GM21717 (cell line): ENCODE data around the gene NACC2.
"Not testable (repeated sequence)": the region's sequence is repeated elsewhere in the genome, so short reads cannot be mapped to it uniquely, and the experiment has no call there.

Source experiments
- ATAC-seq: cut with Tn5 transposase; IDR thresholded peaks from one replicate; pipeline ENCODE4 v1.9.1; 2021; ENCODE audit warnings: mild to moderate bottlenecking, moderate library complexity; ENCODE audit not compliant: unreplicated experiment

The NACC2 gene

DNA sequence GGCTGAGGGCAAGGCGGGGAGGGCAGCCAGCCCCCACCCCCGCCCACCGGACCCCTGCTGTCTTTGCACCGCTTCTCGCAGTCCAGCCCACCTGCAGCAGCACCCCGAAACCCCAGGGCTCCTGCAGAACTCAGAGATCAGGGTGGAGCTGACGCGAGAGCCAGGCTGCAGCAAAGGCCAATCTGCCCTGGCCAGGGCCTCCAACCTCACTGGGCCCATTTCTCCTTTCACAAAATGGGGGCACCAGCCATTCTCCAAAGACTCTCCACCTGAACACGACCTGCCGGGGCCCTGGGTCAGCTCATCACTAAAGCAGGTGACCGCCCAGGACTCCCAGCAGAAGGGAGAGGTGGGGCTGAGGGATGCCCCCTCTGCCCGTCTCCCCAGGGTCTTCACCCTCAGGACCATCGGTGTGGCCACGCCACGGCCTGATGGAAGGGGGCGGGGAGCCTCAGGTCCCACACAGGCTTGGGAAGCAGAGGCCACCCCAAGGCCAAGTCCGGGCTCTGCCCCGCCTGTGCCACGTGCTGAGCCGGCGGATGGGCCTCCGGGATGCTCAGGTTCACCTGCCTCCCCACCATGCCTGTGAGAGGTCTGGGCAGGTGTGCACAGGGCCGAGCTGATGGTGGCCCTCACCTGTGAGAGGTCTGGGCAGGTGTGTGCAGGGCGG lies 13.1 kb downstream of the NACC2 start:
- ATAC-seq: no peak

- ATAC-seq: no peak
These were observed 13.8 kb downstream of the NACC2 start for GRCh38 chr9:136081113-136081825.

DNA sequence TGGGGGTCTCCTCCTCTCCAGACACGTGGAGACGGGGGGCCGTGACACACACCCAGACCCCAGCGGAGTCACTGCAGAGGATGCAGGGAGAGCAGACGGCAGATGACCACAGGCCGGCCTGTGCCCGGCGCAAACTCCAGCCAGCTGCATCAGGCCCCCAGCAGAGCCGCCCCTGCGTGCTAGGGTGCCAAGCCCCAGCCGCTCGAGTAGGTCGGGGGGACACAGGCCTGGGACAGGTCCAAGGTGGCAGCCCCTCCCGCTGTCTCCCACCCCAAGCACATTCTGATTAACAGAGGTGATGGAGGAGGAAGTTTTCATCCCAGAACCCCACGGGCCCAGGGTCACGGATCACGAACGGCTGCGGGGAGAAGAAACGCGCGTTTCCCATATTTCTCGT lies 14.4 kb downstream of the NACC2 start:
- ATAC-seq: no peak

- ATAC-seq: no peak
These were observed 15.2 kb downstream of the NACC2 start for GRCh38 chr9:136079916-136080246.

- ATAC-seq: no peak
These were observed 15.7 kb downstream of the NACC2 start for GRCh38 chr9:136079211-136079915.

DNA sequence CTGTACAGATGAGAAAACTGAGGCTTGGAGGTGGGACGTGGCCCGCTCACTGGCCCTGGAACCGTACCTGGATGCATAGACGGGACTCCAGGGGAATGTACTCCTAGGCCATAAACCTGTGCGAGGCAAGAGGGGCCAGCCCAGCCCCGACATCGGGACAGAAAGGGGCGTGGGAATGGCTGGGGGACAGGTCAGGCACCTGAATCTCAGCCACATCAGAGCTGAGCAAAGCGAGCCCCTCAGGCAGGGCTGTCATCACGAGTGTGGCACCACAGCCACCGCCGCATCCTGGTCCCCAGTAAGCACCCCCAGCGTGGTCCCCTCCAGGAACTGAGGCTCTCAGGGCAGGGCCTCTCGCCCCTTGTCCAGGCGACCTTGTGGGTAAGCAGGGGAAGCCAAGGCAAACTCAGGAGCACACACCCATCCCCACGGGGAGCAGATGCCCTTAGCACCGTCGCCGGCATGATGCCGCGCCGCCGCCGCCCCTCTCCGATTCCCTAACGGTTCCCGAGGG lies 16.5 kb downstream of the NACC2 start:
- no peak for ATAC-seq

DNA sequence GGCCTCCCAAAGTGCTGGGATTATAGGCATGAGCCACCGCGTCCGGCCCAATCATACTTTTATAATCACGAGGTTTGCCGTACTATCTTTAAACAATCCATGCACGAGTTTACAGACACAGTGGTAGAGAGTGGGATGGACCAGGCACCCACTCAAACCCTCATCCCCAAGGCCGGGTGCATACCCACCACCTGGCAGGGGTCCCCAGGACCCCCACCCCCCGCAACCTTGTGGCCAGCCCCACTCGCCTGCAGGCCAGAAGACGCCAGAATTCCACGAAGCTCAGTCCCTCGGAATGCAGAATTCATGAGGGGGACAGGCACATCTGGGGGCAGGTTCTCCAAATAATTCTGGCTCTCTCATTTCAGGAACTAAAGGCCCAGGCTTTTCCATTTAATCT lies 17.1 kb downstream of the NACC2 start:
- ATAC-seq: no peak

- no peak for ATAC-seq
These were observed 17.6 kb downstream of the NACC2 start for GRCh38 chr9:136077491-136077890.

DNA sequence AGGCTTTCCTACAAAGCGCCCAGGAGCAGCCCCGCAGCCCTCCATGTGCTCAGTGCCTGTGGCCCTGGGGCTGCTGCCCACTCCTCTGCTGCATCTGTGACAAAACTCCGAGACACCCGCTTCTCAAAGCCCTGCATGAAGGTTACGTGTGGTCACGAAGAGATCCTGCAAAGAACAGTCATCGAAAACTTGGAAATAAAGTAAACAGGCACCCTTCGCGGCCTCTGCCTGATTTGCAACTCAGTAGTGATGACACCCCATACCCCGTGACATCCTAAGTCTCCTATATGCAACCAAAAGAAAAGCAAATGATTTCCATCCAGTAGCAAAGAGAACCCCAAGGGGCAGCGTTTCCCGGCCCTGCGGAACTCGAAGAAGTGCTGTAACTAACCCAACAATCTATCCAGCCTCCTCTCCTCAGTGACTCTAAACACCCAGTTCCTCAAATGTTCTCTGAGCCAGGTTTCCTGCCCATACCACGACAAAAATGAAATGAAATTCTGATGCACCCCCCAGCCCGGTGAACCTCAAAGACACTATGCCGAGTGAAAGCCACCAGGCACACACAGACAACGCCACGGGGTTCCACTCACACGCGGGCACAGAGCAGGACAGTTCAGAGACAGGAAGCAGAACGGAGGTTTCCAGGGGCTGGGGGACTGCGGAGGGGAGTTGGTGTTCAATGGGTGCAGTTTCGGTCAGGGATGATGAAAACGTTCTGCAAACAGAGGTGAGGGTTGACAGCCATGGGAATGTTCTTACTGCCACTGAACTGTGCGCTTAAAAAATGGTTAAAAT lies 19.0 kb downstream of the NACC2 start:
- no peak for ATAC-seq

- no peak for ATAC-seq
These were observed 19.8 kb downstream of the NACC2 start for GRCh38 chr9:136075134-136075841.

- no peak for ATAC-seq
These were observed 20.4 kb downstream of the NACC2 start for GRCh38 chr9:136074706-136075105.

DNA sequence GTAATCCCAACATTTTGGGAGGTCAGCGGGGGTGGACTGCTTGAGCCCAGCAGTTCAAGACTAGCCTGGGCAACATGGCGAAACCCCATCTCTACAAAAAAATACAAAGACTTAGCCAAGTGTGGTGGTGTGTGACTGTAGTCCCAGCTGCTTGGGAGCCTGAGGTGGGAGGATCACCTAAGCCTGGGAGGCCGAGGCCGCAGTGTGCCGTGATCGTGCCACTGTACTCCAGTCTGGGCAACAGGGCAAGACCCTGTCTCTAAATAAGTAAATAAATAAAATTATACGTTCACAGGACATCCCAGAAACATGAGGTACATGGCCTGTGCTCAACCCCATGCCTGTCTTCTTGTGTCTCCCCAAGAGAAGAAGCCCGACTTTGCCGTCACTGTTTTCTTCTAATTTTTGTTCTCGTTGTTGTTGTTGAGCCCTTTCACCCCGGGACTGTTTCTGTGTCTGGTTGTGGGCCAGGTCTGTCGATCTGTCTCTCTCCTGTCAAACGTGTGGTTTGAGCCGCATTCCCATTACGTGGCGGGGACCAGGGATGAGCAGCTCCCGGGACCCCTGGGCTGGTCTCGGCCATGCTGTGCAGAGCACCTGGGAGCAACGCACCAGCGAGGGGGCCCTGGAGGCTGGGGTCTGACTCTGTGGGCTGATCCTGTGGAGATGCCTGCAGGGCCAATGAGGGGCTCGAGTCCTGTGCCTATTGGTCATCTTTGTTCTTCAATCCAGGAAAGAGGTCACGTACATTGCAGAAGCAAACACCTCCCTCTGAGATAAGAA lies 32.2 kb downstream of the NACC2 start:
- ATAC-seq: no peak

GRCh38 chr9:136061916-136062315 lies 33.2 kb downstream of the NACC2 start:
- not testable (repeated sequence) for ATAC-seq

DNA sequence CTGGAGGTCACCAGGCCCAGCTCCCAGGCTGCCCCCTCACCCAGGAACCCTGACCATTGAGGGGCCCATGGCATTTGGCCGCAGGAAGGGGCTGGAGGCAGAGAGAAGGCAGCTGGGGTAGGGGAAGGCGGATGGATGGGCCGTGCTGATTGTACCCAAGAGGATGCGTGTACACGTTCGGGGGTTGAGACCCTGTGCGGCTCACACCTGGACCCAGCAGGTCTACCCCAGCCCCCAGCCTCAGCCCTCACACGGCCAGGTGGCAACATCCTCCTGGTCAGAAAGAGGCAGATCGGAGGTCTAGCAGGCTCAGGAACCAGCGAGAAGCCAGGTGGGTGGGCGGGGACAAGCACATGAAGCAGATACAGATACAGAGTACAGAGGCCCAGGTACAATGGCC lies 33.7 kb downstream of the NACC2 start:
- no peak for ATAC-seq

DNA sequence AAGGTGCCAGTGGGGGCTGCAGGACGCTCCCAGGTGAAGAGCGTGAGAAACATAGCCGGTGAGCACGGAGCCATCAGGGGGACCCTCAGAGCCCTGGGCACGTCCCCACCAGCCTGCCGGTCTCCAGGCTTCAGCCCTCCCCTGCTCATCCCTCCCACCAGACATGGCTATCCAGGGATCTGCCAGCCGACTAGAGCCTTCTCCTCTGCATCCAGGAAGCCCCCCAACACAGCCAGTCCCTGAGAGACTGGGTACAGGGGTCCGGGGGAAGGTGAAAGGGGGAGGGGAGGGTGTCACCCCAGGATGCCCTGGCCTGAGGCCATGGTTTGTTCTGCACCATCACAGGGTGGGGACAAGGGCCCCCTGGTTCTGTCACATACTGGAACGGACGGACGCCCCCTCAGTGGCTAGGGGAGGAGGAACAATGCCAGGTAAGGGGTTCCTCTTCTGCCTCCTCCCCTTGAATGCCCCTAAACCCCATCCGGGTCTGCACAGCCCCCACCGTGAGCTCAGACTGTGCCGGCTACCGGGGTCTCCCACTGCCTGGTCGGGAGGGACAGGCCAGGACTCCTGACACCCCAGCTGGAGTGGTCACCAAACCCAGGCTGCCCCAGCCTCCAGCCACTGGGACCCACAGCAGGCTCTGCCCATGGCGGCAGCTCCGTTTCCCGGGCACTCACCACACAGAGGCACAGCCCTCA lies 34.3 kb downstream of the NACC2 start:
- ATAC-seq: no peak

GRCh38 chr9:136059851-136060670 lies 35.0 kb downstream of the NACC2 start:
- no peak for ATAC-seq

DNA sequence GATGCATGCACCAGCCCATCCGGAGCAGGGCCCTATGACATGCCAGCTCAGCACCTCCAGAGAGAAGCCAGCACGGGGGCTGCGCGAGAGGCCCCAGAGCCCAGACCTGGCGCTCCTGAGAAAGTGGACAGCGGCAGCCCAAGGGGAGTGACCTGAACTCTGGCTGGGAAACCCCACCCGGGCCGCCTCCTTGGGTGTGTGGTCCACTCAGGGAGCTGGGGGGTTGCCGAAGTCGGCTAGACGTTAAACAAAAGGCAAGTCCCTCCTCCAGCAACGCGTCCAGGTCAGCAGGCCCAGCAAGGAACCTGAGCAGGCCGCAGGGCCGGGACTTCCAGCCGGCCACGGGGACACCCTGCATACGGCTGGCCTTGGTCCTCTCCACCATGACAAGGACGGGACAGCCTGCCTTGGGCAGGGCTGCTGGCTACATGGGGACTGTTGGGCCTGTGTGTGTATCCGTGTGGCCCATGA lies 35.7 kb downstream of the NACC2 start:
- ATAC-seq: no peak

DNA sequence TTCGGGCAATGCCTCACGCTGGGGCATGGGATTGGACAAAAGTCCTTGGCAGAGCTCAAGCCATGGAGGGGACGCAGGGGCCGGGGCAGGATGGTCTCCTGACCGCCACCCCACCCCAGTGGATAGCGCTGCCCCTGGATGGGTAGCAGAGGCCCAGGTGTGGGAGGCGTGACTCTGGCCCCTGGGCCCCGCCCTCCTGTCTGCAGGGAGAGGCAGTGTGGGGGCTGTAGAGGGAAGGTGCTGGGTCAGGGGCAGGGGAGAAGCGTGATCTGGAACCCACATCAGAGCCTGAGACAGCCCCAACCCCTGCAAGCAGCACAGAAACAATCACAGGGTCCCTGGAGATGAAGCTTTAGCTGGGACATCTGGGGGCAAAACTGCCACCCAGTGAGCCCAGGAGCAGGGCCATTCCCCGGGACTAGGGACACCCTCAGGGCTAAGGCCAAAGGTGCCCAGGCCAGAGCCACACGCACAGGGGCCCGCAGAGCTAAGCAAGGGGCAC lies 36.2 kb downstream of the NACC2 start:
- no peak for ATAC-seq
